Measurements from ENCODE around the gene RAB2B.
"Not testable (repeated sequence)": the region's sequence is repeated elsewhere in the genome, so short reads cannot be mapped to it uniquely, and the experiment has no call there.

The RAB2B gene

DNA sequence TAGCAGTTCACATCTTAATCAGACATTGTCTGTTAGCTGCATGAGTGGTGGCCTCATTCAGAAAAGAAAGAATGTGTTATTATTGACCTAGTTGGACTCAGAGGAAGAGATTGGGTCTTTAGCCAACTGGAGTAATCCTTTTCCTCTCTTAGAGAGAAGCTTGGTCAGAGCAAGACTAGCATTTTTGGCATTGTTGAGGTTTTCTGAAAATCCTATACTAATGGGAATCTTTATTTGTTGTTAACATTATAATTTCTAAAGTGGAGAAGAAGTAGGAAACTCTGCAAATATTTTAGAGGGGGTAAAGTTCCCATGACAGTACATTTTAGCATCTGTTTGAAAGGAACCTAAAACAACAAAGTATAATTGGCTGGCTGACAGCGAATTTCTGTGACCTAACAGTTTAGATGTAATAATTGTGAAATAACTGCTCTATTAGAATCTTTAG lies 9.9 kb upstream of the RAB2B start:
- no peak for DNase-seq

DNA sequence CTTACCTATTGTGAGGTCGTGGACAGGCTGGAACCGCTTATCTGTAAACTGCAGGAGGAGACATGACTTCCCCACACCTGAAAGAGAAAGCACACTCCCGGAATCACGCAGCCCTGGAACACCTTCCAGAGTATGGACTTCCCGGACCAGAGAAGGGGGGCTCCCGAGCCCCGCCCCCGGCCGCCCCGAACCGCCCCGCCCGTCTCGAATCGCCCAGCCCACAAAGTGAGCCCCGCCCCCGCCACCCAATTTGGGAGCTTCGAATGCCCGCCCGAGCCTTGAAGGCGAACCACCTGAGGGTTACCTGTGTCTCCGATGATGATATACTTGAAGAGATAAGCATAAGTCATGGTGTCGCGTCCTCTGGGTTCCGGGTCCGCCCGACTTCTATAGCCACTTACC lies 235 bp downstream of the RAB2B start:
- no peak for DNase-seq

DNA sequence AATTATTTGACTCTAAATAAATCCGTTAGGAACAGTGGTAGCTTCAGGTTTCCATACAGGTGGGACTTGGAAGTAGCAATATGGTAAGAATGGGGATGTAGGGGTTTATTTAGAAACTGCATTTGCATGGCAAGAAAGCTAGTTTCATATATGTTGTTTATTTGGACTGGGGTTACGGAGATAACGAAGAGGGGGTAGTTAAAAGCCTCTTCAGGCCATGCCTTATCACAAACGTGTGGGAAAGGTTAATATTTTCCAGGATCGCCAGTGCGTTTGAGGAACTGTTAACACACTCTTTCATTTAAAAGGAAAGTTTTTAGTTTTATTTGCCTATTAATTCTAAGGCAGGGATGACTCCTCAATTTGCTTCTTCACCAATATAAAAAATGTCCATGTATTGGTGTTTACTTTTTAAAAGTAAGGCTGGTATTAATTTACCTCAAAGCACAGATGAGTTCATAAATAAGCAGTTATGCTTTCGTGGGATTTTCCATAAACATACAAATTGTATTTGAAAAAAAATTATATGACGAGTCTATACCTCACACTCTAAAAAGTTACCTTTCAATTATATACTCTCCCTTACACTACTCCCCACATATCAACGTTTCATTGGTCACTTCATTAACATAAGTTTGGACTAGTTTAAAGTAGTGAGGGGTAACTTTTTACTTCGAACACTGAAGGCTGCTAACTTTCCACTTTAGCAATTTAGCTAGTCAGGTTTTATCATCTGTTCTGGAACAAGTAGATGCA lies 814 bp downstream of the RAB2B start:
- DNase-seq, result no peak

DNA sequence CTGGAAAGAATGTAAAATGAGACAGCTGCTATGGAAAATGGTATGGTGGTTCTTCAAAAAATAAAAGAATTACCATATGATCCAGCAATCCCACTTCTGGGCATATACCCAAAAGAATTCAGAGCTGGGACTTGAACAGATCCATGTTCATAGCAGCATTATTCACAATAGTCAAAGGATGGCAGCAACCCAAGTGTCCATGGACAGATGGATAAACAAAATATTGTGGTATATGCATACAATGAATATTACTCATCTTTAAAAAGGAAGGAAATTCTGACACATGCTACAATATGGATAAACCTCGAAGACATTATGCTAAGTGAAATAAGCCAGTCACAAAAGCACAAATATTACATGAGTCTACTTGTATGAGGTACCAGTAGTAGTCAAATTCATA lies 9.1 kb downstream of the RAB2B start:
- no peak for DNase-seq

DNA sequence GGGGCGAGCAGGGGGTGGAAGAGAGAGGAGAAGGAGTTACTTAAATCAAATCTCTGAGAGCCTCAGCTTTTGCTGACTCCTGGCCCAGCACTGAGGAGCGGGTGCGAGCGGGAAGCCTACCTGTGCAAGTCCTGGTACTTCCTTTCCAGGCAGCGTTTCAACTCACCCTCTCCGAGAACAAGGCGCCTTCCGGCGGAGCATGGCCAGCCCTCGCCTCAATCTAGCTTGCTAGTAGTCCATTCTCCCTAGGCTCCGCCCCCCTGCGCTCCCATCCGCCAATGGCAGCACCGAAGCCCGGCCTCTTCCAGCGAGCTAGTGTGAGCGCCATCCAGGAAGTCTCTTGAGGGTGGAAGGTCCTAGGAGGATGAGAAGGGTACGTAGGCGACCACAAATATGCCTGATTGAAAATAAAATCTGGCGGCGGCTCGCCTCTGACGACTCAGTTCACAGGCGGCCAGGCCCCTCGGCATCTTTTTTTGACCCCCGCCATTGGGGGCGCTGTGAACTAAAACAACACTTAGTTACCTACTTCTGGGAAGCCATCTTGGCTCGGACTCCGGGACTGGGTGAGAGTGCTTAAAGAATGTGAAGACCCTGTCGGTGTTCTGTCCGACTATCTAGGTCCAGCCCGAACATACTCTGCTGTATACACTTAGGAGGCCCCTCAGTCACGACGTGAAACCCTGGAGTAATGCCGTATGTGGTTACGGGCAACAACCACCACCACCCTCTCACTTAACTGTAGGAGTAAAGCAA lies 20.7 kb downstream of the RAB2B start, which contains the start of gene CHD8:
CHD8 (minus strand) TSS at position 212 of the 756 bp plus-strand sequence. CDS start 24,480 bp downstream, outside the sequence.
- DNase-seq, result peak; percentile 99

DNA sequence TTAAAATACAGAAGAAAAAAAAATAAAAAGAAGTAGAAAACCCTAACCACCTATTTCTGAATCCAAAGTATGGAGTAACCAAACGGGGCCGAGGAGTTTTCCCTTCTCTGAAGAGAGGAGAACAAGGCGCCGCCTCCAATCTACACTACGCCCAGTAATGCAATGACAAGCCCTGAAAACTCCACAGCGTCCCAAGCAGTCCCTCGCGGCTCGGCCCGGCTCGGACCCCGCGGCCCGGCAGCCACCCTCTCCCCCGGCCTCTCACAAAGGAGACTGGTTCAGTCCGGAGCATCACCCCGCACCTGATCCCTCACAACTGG lies 21.2 kb downstream of the RAB2B start:
- no peak for DNase-seq

DNA sequence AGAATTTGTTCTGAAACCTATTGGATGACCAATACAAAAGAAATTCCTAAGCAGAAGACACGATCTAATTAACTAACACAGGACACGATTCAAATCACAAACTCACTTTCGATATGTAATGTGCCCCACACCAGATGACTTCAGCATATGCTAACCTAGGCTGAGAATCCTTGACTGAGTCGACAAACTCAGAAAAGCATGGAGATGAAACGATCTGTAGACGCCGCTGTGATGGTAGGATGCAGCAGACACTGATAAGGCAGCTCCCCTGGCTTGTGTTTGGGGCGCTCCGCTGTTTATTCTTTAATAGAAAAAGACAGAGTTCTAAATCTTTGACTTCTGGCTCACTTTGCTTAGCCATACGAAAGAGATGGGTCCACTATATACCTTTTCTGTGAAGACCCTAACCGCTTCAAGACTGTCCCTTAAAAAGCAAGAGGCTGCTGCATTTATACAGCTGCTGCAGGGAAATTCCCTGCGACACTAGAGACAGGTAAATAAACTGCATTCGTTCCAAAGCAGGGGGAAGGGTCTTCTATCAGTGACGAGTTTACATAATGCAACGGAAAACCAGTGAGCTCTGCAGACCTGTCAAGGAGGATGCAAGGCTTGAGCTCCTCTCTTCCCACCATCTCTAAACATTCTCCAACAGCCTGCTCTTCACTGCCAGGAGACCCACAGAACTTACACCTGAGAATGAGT lies 21.8 kb downstream of the RAB2B start:
- peak; percentile 53 for DNase-seq

DNA sequence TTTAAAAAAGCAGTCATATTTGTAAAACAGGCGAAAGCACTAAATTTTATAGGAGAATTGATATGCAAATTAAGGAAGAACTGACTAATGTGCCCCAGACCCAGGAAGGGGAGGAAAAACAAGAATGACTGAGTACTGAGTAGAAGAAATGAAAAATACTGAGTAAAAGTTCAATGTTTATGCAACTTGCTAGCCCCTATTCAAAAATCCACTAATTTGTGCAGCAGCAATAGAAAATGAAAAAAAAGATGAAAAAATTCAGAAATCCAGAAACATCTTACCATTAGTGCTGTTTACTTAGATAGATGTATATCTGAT lies 26.9 kb downstream of the RAB2B start:
- no peak for DNase-seq

DNA sequence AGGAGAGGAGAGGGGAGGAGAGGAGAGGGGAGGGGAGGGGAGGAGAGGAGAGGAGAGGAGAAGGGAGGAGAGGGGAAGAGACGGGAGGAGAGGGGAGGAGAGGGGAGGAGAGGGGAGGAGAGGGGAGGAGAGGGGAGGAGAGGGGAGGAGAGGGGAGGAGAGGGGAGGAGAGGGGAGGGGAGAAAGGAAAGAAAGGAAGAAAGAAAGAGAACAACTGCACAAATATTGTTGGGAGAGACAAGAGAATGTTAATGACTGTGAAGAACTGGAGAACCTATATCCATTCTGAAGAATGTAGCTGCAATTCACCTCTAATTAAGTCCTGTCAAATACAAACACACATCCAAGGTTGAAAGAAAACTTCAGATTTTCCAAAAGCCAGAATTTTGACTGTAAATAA lies 34.1 kb downstream of the RAB2B start:
- DNase-seq, result not testable (repeated sequence)

DNA sequence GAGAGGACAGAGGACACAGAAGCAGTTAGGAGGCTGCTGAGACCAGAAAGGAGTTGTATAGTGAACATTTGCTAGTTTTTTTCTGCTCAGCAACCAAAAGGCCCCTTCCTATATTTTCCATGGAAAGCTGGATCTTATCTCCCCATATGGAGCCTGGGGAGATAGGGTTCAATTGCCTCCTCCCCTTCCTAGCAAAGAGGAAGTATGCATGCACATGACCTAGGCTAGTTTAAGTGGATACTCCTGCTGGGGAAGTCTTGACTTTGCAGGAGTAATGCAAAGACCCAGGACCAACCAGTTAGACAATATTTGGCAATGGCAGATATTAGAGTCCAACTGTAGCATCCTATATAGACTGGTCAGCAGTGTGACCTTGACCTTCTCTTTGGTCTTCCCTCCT lies 35.9 kb downstream of the RAB2B start:
- no peak for DNase-seq

DNA sequence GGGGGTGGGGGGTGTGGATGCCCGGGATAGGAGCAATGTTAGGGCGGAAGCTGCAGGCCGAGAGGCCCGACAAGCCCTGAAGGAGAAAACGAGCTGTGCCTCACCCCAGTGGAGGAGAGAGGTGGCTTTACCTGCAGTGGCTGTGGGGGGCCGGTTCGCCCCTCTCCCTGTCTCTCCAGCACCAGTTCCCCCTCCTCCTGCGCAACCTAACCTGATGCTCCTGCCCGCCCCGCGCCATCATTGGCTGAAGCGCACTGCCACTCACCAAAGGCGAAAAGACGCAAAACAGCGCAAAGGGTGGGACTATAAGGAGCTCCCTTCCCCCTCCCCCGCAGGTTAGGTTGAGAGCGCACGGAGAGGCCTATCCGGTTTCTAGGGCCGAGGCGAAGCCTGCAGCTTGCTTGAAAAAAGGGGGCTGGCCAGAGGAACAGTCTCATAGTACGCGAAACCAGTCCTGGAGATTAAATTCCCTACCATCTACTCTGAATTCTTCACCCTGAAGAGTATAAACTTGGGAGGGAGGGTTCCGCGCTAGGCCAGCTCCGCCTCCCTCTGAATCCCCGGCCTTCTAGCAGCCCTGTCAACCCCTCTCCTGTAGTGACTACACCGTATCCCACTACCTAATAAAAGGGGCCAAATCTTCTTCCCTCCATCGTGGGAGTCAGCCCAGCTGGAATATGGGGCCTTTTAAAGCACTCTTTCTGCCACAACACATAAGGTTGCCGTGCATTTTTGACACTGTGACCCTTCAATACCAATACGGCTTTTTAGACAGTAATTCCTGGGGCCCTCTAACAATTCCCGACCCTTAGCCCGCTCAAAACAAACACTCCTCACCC lies 39.5 kb downstream of the RAB2B start:
- peak; percentile 99 for DNase-seq

DNA sequence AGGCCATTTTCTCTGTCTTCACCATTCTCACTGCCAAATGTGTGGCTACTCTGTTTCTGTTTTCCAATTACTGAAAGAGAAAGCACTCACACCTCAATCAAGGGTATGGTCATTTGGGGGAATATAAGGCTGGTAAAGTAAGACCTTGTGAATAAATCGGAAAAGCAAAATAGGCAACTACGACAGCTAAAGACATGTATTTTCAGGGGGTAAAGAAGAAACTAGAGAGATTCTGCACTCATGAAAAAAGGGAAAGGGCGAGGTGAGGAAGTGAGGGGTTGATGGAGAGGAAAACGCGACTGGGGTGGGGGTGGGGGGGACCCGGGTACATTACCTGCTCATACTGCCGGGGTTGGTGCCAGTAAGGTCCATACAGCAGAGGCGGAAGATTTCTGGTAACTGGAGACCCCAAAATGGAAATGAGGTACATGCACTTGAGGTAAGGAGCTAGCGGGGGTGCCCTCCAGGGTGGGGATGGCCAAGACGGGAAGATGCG lies 40.1 kb downstream of the RAB2B start:
- no peak for DNase-seq

DNA sequence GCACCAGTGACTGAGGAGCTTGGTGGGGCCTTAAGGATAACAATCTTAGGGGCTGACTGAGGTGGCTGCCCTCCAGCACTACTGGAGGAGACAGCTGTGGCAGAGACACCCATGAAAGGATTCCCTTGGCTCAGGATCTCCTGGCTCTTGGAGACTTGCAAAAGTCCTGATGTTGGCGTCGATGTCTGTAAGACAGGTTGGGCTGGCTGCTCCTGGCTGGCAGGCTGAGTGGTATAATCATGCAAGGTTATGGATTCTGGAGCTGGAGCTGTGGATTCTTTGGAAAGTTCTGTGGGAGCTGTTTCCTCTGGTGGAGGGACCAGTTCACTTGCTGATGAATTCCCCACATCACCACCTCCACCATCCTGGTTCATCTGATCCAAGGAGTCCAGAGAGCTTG lies 45.6 kb downstream of the RAB2B start:
- DNase-seq, result no peak

DNA sequence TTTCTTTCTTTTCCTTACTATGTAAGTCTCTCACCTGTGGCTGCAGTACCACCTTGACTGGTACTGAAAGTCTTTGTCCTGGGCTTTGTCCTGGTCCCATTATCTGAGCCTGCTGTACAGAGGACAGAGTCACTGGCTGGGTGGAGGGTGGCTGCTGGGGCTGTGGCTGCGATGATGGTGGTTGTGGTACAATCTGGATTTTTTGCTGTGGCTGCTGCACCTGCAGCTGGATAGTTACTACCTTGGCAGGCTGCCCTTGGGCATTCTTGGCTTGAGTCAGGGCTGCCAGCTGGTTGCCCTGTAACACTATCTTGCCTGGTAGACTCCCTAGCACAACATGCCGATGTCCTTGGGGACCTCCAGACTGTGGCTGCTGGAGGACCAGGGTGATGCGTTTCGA lies 47.8 kb downstream of the RAB2B start:
- DNase-seq, result no peak

DNA sequence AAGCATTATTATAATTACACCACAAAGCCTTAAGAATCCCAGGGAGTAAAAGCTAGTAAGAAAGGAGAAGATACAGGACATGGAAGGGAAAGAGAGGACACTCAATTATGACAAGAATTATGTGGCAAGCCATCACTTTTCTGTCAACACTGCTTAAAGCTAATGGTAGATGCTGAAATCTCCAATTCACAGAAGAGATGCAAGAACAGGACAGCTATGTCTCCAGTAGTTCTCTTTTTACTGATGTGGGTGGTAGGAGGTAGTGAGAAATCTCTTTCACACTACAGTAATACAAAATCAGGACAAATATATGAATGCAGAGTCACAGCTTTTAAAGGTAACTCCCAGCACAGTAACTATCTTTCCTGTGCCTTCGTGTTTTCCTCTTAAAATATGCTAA lies 50.1 kb downstream of the RAB2B start:
- DNase-seq, result no peak

DNA sequence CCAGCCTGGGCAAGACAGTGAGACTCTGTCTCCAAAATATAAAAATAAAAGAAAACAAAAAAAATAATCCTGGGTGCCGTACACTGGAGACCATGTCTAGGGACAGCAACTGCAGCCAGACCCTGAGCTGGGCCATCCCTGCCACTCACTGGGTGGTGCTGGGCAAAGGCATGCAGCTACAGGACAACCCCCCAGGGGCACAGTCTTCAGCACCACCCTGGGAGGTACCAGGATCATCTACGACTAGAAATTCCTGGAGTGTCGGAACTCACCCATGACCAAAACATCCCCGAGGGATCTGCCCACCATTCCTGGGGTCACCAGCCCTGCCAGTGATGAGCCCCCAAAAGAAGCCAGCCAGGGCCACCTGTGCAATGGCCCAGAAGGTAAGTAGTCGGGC lies 57.2 kb downstream of the RAB2B start:
- no peak for DNase-seq

DNA sequence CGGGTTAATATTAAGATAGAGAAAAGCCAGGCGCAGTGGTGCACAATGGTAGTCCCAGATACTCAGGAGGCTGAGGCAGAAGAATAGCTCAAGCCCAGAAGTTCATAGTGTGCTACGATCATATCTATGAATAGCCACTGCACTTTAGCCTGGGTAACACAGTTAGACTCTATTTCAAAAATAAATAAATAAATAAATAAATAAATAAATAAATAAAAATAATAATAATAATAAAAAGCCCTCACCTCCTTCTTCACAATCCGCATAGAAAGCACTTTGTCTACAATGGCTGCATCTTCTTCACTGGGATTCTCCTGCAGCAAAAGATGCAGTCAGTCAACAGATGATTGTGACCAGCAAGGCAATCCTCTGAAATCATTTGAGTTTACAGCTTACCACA lies 61.4 kb downstream of the RAB2B start:
- DNase-seq, result no peak

DNA sequence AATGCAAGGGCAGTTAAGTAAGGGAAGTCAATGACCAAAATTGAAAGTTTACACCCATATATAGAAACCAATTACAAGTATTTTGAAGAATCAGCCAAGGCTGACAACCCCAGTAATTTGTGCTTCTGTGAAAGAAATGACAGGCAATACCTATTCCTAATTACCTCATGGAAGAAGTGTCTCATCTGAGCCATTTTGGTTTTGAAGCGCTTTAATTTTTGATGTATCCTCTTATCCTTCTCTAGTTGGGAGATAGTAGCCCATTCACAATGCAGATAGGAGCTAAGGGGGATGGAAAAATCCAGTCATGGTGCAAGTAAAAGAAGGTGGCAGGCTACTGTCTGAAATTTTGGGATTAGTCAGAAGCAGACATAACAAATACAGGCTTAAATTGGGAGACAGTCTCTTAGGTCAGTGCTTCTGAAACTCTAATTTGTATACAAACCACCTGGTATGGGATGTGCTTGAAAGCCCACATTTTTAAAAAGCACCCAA lies 62.6 kb downstream of the RAB2B start:
- no peak for DNase-seq

Measured in CD4-positive, alpha-beta T cell treated with Interleukin-12 subunit alpha and Interleukin-12 subunit beta, for 1 hour (primary cell).